Breast epithelium (tissue), 4 donors: ENCODE data around the gene ARID3A. TPM values are rescaled to one million over a fixed set of nuclear protein-coding genes. Genes with fewer than 3 reads are reported as not detected.

Experiments
- DNase-seq, 2 donors: peaks; one replicate each; pipeline ENCODE4 v3.0.0-alpha.2; 2019; ENCODE audit warnings: low spot score in 2 of 2
- H3K27ac ChIP-seq, 2 donors: fragments of 200-600 bp; sonication (generic) in 1 of 2; one replicate each; pipeline ENCODE4 v1.5.1; 2016 to 2019; ENCODE audit warnings: mild to moderate bottlenecking in 1 of 2
- H3K27me3 ChIP-seq, 2 donors: fragments of 200-600 bp; sonication (generic) in 1 of 2; one replicate each; pipeline versions ENCODE4 v1.5.1 to v1.6.0; 2017 to 2019; ENCODE audit warnings: control low read depth in 1 of 2, mild to moderate bottlenecking in 1 of 2
- H3K36me3 ChIP-seq: fragments of 200-600 bp; one replicate; pipeline ENCODE4 v1.5.1; 2019
- H3K4me1 ChIP-seq, 2 donors: fragments of 200-600 bp; sonication (generic); one replicate each; pipeline ENCODE4 v1.5.1; 2016 to 2019; ENCODE audit warnings: control low read depth in 1 of 2
- H3K4me3 ChIP-seq, 3 donors: fragments of 200-600 bp; sonication (generic); 1 replicate in 2 of 3; 2 replicates in 1 of 3; pipeline ENCODE4 v1.5.1; 2016 to 2019; ENCODE audit warnings: mild to moderate bottlenecking in 3 of 3, moderate library complexity in 2 of 3
- H3K9me3 ChIP-seq, 2 donors: fragments of 200-600 bp; sonication (generic) in 1 of 2; one replicate each; pipeline ENCODE4 v1.5.1; 2016 to 2019; ENCODE audit warnings: control low read depth in 1 of 2
- POLR2A ChIP-seq: fragments of 450-650 bp; IDR thresholded peaks from one replicate; pipeline ENCODE4 v1.6.1; 2016; ENCODE audit warnings: antibody characterized with exemption, mild to moderate bottlenecking, moderate library complexity
- POLR2AphosphoS5 ChIP-seq, 3 donors: sonication (generic); formaldehyde crosslinking; IDR thresholded peaks; one replicate each; pipeline ENCODE4 v1.6.1; 2017; ENCODE audit warnings: antibody characterized with exemption in 3 of 3
- intact Hi-C: fragments of 100-400 bp; cut with DNase I; formaldehyde crosslinking; loops from one replicate; pipeline ENCODE4 v1.15.1; 2023; ENCODE audit warnings: low total_unique reads
- total RNA-seq, 3 donors: library from RNA; depleted of rRNA; stranded (reverse); fragments of >200 nt; gene quantifications; one replicate each; pipeline ENCODE4 v1.1.0, GENCODE V29; 2016
- TF ChIP-seq, protein P1 (sequence below), 3 donors: fragments of 450-650 bp; IDR thresholded peaks; one replicate each; pipeline ENCODE4 v1.5.1; 2016 to 2017; ENCODE audit warnings: antibody characterized with exemption in 3 of 3, mild to moderate bottlenecking in 3 of 3, moderate library complexity in 3 of 3

The ARID3A gene
- total RNA-seq, 3 donors from 2014 or later: 3.5 to 11.1 (median 4.8) TPM

GRCh38 chr19:902446-903226 is 23.2 kb upstream of the ARID3A start:
- TF ChIP-seq POLR2AphosphoS5 (IDR thresholded peaks at IDR 0.05) (no peak), POLR2A (no peak)
- TF ChIP-seq, protein P1, sequence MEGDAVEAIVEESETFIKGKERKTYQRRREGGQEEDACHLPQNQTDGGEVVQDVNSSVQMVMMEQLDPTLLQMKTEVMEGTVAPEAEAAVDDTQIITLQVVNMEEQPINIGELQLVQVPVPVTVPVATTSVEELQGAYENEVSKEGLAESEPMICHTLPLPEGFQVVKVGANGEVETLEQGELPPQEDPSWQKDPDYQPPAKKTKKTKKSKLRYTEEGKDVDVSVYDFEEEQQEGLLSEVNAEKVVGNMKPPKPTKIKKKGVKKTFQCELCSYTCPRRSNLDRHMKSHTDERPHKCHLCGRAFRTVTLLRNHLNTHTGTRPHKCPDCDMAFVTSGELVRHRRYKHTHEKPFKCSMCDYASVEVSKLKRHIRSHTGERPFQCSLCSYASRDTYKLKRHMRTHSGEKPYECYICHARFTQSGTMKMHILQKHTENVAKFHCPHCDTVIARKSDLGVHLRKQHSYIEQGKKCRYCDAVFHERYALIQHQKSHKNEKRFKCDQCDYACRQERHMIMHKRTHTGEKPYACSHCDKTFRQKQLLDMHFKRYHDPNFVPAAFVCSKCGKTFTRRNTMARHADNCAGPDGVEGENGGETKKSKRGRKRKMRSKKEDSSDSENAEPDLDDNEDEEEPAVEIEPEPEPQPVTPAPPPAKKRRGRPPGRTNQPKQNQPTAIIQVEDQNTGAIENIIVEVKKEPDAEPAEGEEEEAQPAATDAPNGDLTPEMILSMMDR (IDR thresholded peaks at IDR 0.05): no peak
- Histone ChIP-seq H3K4me1 (no peaks in the 10 kb centered on the region), H3K36me3 (no peaks in the 10 kb centered on the region), H3K4me3 (no peak overlapping the region), H3K27me3 (no peaks in the 10 kb centered on the region), H3K9me3 (no peaks in the 10 kb centered on the region), H3K27ac (no peak overlapping the region)
- DNase-seq: no peak
- intact Hi-C loops: no loop called here

DNA sequence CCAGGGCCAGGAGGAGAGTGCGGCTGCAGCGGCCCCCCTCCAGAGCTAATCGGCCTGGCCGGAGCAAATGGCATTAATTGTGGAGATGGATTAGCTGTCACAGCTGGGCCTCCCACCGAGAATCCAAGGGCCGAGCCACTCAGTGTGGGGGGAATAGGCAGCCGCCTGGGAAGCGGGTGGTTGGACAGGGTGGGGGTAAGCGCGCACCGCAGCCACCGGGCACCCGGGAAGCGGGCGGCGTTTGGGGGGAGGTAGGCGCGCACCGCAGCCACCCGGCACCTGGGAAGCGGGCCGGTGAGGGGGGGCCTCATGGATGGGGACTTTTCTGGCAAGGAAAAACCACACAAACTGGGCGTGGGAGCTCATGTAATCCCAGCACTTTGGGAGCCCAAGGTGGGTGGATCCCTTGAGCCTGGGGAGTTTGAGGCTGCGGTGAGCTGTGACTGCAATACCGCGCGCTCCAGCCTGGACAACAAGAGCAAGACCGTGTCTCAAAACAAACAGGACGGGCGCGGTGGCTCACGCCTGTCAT is 22.5 kb upstream of the ARID3A start:
- H3K4me3 ChIP-seq: no peak overlapping the region
- intact Hi-C loops: no loop called here

GRCh38 chr19:904545-904944 is 21.3 kb upstream of the ARID3A start:
- Histone ChIP-seq H3K4me1 (peaks cover 0 to 6% of the 10 kb centered on the region in 2 donors), H3K9me3 (no peaks in the 10 kb centered on the region), H3K27me3 (no peaks in the 10 kb centered on the region), H3K4me3 (no peak overlapping the region), H3K36me3 (no peaks in the 10 kb centered on the region), H3K27ac (no peak overlapping the region)
- intact Hi-C loops: no loop called here
- no peak for DNase-seq
- TF ChIP-seq, protein P1 (IDR thresholded peaks at IDR 0.05): no peak
- TF ChIP-seq POLR2AphosphoS5 (IDR thresholded peaks at IDR 0.05): no peak
- TF ChIP-seq POLR2A: no peak

More for the DNA sequence above, 22.5 kb upstream of the ARID3A start:
- Histone ChIP-seq H3K27ac (no peak overlapping the region), H3K27me3 (no peaks in the 10 kb centered on the region), H3K9me3 (no peaks in the 10 kb centered on the region), H3K36me3 (no peaks in the 10 kb centered on the region), H3K4me1 (no peaks in the 10 kb centered on the region)
- no peak for TF ChIP-seq POLR2AphosphoS5 (IDR thresholded peaks at IDR 0.05)
- no peak for TF ChIP-seq POLR2A
- TF ChIP-seq, protein P1 (IDR thresholded peaks at IDR 0.05): no peak
- DNase-seq: no peak

GRCh38 chr19:906480-906879 is 19.4 kb upstream of the ARID3A start:
- TF ChIP-seq, protein P1 (IDR thresholded peaks at IDR 0.05): no peak
- TF ChIP-seq POLR2AphosphoS5 (IDR thresholded peaks at IDR 0.05) (no peak), POLR2A (no peak)
- no peak overlapping the region for H3K27ac ChIP-seq
- intact Hi-C loops: no loop called here
- no peak overlapping the region for H3K4me3 ChIP-seq
- H3K36me3 ChIP-seq: no peaks in the 10 kb centered on the region
- no peaks in the 10 kb centered on the region for H3K9me3 ChIP-seq
- H3K4me1 ChIP-seq: peaks cover 0 to 6% of the 10 kb centered on the region in 2 donors
- H3K27me3 ChIP-seq: no peaks in the 10 kb centered on the region
- DNase-seq: no peak

- H3K4me3 ChIP-seq: no peak overlapping the region
- H3K27ac ChIP-seq: peak overlapping the region in 1 of 2 donors; percentile 3
Observed at GRCh38 chr19:907183-907853, 18.5 kb upstream of the ARID3A start.

More at GRCh38 chr19:907183-907853, 18.5 kb upstream of the ARID3A start:
- Histone ChIP-seq H3K36me3 (no peaks in the 10 kb centered on the region), H3K4me1 (peaks cover 0 to 6% of the 10 kb centered on the region in 2 donors), H3K9me3 (no peaks in the 10 kb centered on the region), H3K27me3 (no peaks in the 10 kb centered on the region)
- TF ChIP-seq POLR2AphosphoS5 (IDR thresholded peaks at IDR 0.05) (no peak), POLR2A (no peak)
- TF ChIP-seq, protein P1 (IDR thresholded peaks at IDR 0.05): no peak
- intact Hi-C loops: no loop called here
- DNase-seq: no peak
